Neural progenitor cell (in vitro differentiated cells): Measurements from ENCODE around the gene JAK1. TPM values are rescaled to one million over a fixed set of nuclear protein-coding genes. Genes with fewer than 3 reads are reported as not detected.

Experiments
- DNase-seq: peaks from one replicate; pipeline ENCODE4 v3.0.0-alpha.2; 2016; ENCODE audit warnings: low spot score
- H2AFZ ChIP-seq: fragments of 200-600 bp; sonication (generic); replicated peaks from 2 replicates; pipeline ENCODE4 v1.6.1; 2016; ENCODE audit warnings: antibody characterized with exemption
- H3F3A ChIP-seq: fragments of 200-600 bp; sonication (generic); 2 replicates; pipeline ENCODE4 v1.6.1; 2016; ENCODE audit warnings: antibody characterized with exemption, low read depth
- H3K27ac ChIP-seq: fragments of 200-600 bp; sonication (generic); 2 replicates; pipeline ENCODE4 v1.5.1; 2016; ENCODE audit warnings: mild to moderate bottlenecking
- H3K27me3 ChIP-seq: fragments of 200-600 bp; sonication (generic); 2 replicates; pipeline ENCODE4 v1.6.1; 2016; ENCODE audit warnings: mild to moderate bottlenecking, moderate library complexity
- H3K36me3 ChIP-seq: fragments of 200-600 bp; sonication (generic); 2 replicates; pipeline ENCODE4 v1.5.1; 2016
- H3K4me1 ChIP-seq: fragments of 200-600 bp; sonication (generic); 2 replicates; pipeline ENCODE4 v1.6.1; 2016; ENCODE audit warnings: mixed run types
- H3K4me2 ChIP-seq: fragments of 200-600 bp; sonication (generic); 2 replicates; pipeline ENCODE4 v1.6.1; 2016
- H3K4me3 ChIP-seq: fragments of 200-600 bp; sonication (generic); 2 replicates; pipeline ENCODE4 v1.5.1; 2016
- H3K79me2 ChIP-seq: fragments of 200-600 bp; sonication (generic); 2 replicates; pipeline ENCODE4 v1.6.1; 2016; ENCODE audit warnings: low read depth
- H3K9ac ChIP-seq: fragments of 200-600 bp; sonication (generic); 2 replicates; pipeline ENCODE4 v1.6.1; 2016
- H3K9me3 ChIP-seq: fragments of 200-600 bp; sonication (generic); 2 replicates; pipeline ENCODE4 v1.5.1; 2016; ENCODE audit warnings: low read depth
- H4K20me1 ChIP-seq: fragments of 200-600 bp; sonication (generic); 2 replicates; pipeline ENCODE4 v1.6.1; 2016; ENCODE audit warnings: low read depth
- H3K27ac Mint-ChIP-seq: 3 replicates; pipeline ENCODE4 v1.8.0; 2021; ENCODE audit warnings: mixed read lengths
- H3K27me3 Mint-ChIP-seq: 2 replicates; pipeline ENCODE4 v1.8.0; 2022; ENCODE audit warnings: low read depth, mild to moderate bottlenecking, inconsistent platforms, moderate library complexity, mixed read lengths; ENCODE audit not compliant: insufficient read depth
- H3K36me3 Mint-ChIP-seq: 3 replicates; pipeline ENCODE4 v1.8.0; 2021; ENCODE audit warnings: mixed read lengths
- H3K4me1 Mint-ChIP-seq: 3 replicates; pipeline ENCODE4 v1.8.0; 2021; ENCODE audit warnings: mixed read lengths
- H3K4me3 Mint-ChIP-seq: 3 replicates; pipeline ENCODE4 v1.8.0; 2021; ENCODE audit warnings: mild to moderate bottlenecking, moderate library complexity, mixed read lengths
- H3K9me3 Mint-ChIP-seq: 3 replicates; pipeline ENCODE4 v1.8.0; 2020; ENCODE audit warnings: mixed read lengths
- EZH2 ChIP-seq: fragments of 200-600 bp; sonication (generic); IDR thresholded peaks from 2 replicates; pipeline ENCODE4 v1.6.1; 2017; ENCODE audit warnings: antibody characterized with exemption, mild to moderate bottlenecking, moderate library complexity
- EZH2phosphoT487 ChIP-seq: fragments of 200-600 bp; sonication (generic); IDR thresholded peaks from 2 replicates; pipeline ENCODE4 v1.6.1; 2017; ENCODE audit warnings: antibody characterized with exemption
- total RNA-seq: library from RNA; depleted of rRNA; stranded (reverse); fragments of >200 nt; gene quantifications from 2 replicates; pipeline ENCODE4 v1.2.3, GENCODE V29; 2015; ENCODE audit warnings: low replicate concordance
- TF ChIP-seq, protein P1 (sequence below): fragments of 200-600 bp; sonication (generic); IDR thresholded peaks from 2 replicates; pipeline ENCODE4 v1.5.1; 2017; ENCODE audit warnings: antibody characterized with exemption, mild to moderate bottlenecking

Gene JAK1
- total RNA-seq, 1 donor from 2014 or later = 6.5 TPM

DNA sequence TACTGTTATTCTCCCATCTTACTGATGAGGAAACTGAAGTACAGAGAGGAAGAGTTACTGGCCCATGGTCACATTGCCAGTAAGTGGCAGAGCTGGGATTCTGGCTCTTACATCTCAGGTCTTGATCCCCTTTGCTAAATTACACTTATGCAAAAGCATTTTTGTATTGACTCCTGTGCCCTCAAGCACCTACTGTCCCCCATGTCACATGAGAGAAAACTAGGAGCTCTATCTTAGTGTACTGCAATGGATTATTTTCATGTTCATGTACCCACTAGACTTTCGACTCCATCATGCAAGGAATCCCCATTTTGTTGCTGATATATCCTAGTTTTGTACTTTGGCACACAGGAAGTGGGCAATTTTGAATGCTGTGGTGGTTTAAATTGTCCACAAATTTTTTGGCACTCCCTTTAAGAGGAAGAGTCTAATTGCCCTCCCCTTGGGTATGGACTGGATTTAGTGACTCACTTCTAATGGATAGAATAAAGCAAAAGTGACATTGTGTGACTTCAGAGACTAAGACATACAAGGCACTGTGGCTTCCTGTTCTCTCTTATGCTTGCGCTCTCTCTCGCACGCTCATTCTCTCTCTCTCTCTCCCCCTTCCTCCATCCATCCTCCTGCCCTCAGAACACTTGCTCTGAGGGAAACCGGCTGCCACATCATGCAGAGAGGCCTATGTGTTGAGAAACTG lies 43.5 kb upstream of the JAK1 start:
- no peaks in the 10 kb centered on the region for H3K36me3 ChIP-seq
- no peak for DNase-seq
- H3K27me3 Mint-ChIP-seq = no peaks in the 10 kb centered on the region
- TF ChIP-seq, protein P1, sequence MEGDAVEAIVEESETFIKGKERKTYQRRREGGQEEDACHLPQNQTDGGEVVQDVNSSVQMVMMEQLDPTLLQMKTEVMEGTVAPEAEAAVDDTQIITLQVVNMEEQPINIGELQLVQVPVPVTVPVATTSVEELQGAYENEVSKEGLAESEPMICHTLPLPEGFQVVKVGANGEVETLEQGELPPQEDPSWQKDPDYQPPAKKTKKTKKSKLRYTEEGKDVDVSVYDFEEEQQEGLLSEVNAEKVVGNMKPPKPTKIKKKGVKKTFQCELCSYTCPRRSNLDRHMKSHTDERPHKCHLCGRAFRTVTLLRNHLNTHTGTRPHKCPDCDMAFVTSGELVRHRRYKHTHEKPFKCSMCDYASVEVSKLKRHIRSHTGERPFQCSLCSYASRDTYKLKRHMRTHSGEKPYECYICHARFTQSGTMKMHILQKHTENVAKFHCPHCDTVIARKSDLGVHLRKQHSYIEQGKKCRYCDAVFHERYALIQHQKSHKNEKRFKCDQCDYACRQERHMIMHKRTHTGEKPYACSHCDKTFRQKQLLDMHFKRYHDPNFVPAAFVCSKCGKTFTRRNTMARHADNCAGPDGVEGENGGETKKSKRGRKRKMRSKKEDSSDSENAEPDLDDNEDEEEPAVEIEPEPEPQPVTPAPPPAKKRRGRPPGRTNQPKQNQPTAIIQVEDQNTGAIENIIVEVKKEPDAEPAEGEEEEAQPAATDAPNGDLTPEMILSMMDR = no peak
- TF ChIP-seq EZH2phosphoT487 (no peak), EZH2 (no peak)
- no peaks in the 10 kb centered on the region for H3K4me1 ChIP-seq
- no peak overlapping the region for H3K27ac ChIP-seq
- H3K4me2 ChIP-seq = no peak overlapping the region
- H3K36me3 Mint-ChIP-seq = no peaks in the 10 kb centered on the region
- H3K4me3 Mint-ChIP-seq = no peak overlapping the region
- no peaks in the 10 kb centered on the region for H3K9me3 ChIP-seq
- no peaks in the 10 kb centered on the region for H4K20me1 ChIP-seq
- H3F3A ChIP-seq = no peaks in the 10 kb centered on the region
- H3K27ac Mint-ChIP-seq = no peak overlapping the region
- no peak overlapping the region for H3K4me3 ChIP-seq
- no peaks in the 10 kb centered on the region for H3K79me2 ChIP-seq
- no peaks in the 10 kb centered on the region for H3K4me1 Mint-ChIP-seq
- no peak overlapping the region for H3K9ac ChIP-seq
- no peak overlapping the region for H2AFZ ChIP-seq
- peaks cover 6% of the 10 kb centered on the region for H3K9me3 Mint-ChIP-seq
- H3K27me3 ChIP-seq = peaks cover 14% of the 10 kb centered on the region

DNA sequence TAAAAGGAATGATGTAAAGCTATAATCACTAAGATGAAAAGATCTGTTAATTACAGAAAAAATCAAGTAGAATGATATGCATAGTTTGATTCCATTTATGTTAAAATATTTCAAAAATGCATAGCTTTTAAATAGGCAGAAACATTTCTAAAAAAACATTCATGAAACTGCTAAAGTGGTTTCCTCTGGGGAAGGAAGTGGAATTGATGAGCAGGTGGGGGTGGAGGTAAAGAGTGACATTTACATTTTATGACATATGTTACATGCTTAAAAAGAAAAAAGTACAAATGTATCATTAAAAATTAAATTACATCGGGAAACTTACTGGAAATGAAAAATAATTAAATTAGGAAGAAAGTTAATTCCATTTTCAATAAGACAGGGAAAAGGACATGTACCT lies 42.8 kb upstream of the JAK1 start:
- peaks cover 4% of the 10 kb centered on the region for H3K9me3 Mint-ChIP-seq
- H3K27me3 Mint-ChIP-seq = no peaks in the 10 kb centered on the region
- no peaks in the 10 kb centered on the region for H3K79me2 ChIP-seq
- H3K27ac ChIP-seq = no peak overlapping the region
- H3K4me3 ChIP-seq = no peak overlapping the region
- no peaks in the 10 kb centered on the region for H3K4me1 ChIP-seq
- no peaks in the 10 kb centered on the region for H3K36me3 Mint-ChIP-seq
- no peak for TF ChIP-seq EZH2
- TF ChIP-seq, protein P1 = no peak
- TF ChIP-seq EZH2phosphoT487 = no peak
- no peak for DNase-seq
- H3K4me2 ChIP-seq = no peak overlapping the region
- no peaks in the 10 kb centered on the region for H3F3A ChIP-seq
- H3K36me3 ChIP-seq = no peaks in the 10 kb centered on the region
- H3K4me3 Mint-ChIP-seq = no peak overlapping the region
- no peak overlapping the region for H2AFZ ChIP-seq
- H4K20me1 ChIP-seq = no peaks in the 10 kb centered on the region
- H3K27me3 ChIP-seq = peaks cover 21% of the 10 kb centered on the region
- no peaks in the 10 kb centered on the region for H3K4me1 Mint-ChIP-seq
- no peak overlapping the region for H3K27ac Mint-ChIP-seq
- H3K9ac ChIP-seq = no peak overlapping the region
- H3K9me3 ChIP-seq = no peaks in the 10 kb centered on the region

DNA sequence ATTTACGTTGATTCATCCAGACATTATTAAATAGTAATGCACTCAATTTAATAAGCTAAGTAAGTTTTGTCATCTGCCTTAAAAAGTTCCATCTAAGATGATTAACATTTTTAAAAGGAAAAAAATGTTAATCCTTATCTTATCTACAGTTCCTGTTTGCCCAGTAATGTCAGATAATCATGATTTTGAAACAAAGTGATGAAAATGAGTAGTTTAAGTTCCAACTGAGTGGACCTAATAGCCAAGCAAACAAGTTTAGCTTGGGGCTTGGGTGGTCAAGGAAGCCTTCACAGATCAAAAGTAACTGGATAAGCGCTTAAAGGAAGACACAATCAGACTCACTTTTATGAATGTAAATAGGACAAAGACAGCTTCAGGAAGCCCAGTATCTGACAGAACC lies 40.5 kb upstream of the JAK1 start:
- Histone ChIP-seq H3K9me3 (no peaks in the 10 kb centered on the region), H4K20me1 (peaks cover 6% of the 10 kb centered on the region), H3K4me1 (no peaks in the 10 kb centered on the region), H3K36me3 (no peaks in the 10 kb centered on the region), H3K4me3 (no peak overlapping the region), H3K79me2 (no peaks in the 10 kb centered on the region), H3F3A (no peaks in the 10 kb centered on the region), H3K27me3 (peaks cover 44% of the 10 kb centered on the region), H2AFZ (no peak overlapping the region), H3K9ac (no peak overlapping the region), H3K27ac (no peak overlapping the region), H3K4me2 (no peak overlapping the region)
- no peaks in the 10 kb centered on the region for H3K36me3 Mint-ChIP-seq
- H3K9me3 Mint-ChIP-seq = no peaks in the 10 kb centered on the region
- H3K27me3 Mint-ChIP-seq = peaks cover 18% of the 10 kb centered on the region
- no peak for DNase-seq
- peaks cover 9% of the 10 kb centered on the region for H3K4me1 Mint-ChIP-seq
- no peak overlapping the region for H3K27ac Mint-ChIP-seq
- no peak for TF ChIP-seq EZH2phosphoT487
- TF ChIP-seq, protein P1 = no peak
- no peak for TF ChIP-seq EZH2
- H3K4me3 Mint-ChIP-seq = no peak overlapping the region
